K562 (cell line): ENCODE measurements around the gene MC3R. TPM values are rescaled to one million over a fixed set of nuclear protein-coding genes. Genes with fewer than 3 reads are reported as not detected.

Source experiments
- ATAC-seq: fragments of 200-7000 bp; cut with Tn5 transposase; 3 replicates; pipeline ENCODE4 v1.9.1; 2020; ENCODE audit warnings: moderate library complexity
- BruUV-seq: library from RNA; stranded (reverse); fragments of 400-500 nt; replicated peaks from 2 replicates; lab custom pipeline; 2021; lab: Mats Ljungman, UMichigan
- CTCF ChIA-PET: fragments of 300-600 bp; formaldehyde crosslinking; extraction: SDS; loops from one replicate; lab custom pipeline; 2021; ENCODE audit warnings: low intra/inter-chr PET ratio; lab: Yijun Ruan, JAX
- POLR2A ChIA-PET: fragments of 300-600, 350-650 bp; sonication (Branson Sonifier 250); formaldehyde crosslinking; extraction: SDS; loops from one replicate; lab custom pipeline; 2021; ENCODE audit warnings: antibody characterized with exemption, inconsistent platforms; lab: Yijun Ruan, JAX
- DNase-seq, 4 experiments: peaks; one replicate each; pipeline versions ENCODE4 v3.0.0 to v3.0.0-alpha.2; 2011 to 2018; ENCODE audit warnings: low spot score in 3 of 4, mixed read lengths in 3 of 4; ENCODE audit errors: extremely low read depth in 1 of 4
- FAIRE-seq: peaks from 2 replicates; lab custom pipeline; 2011; peaks lifted over from hg19 to GRCh38; lab: Jason Lieb, UNC
- H2AFZ ChIP-seq: 2 replicates; pipeline ENCODE4 v1.6.0; 2011; ENCODE audit warnings: low read depth, low read length, control low read depth, inconsistent platforms
- H3K27ac ChIP-seq: fragments of 200-600 bp; 3 replicates; pipeline ENCODE4 v1.8.0; 2011; ENCODE audit warnings: low read depth, mild to moderate bottlenecking, control low read depth, inconsistent platforms, low read length, moderate library complexity, mixed read lengths; ENCODE audit errors: extremely low read depth
- H3K27me3 ChIP-seq, 2 experiments: fragments of 300-600 bp in 1 of 2; 2 replicates in 1 of 2; 3 replicates in 1 of 2; pipeline versions ENCODE4 v1.6.0 to v1.8.0; 2011; ENCODE audit warnings: inconsistent platforms in 2 of 2, low read length in 2 of 2, mild to moderate bottlenecking in 1 of 2, mixed read lengths in 1 of 2, moderate library complexity in 1 of 2; ENCODE audit not compliant: control insufficient read depth in 2 of 2, insufficient read depth in 2 of 2
- H3K36me3 ChIP-seq: fragments of 300-600 bp; 3 replicates; pipeline ENCODE4 v1.8.0; 2011; ENCODE audit warnings: mild to moderate bottlenecking, low read length, inconsistent platforms; ENCODE audit not compliant: control insufficient read depth, insufficient read depth
- H3K4me1 ChIP-seq, 2 experiments: fragments of 200-600 bp in 1 of 2; replicated peaks in 1 of 2; 2 replicates in 1 of 2; 3 replicates in 1 of 2; pipeline versions ENCODE4 v1.5.1 to v1.8.0; 2011; ENCODE audit warnings: inconsistent platforms in 2 of 2, low read length in 2 of 2, mild to moderate bottlenecking in 1 of 2, mixed read lengths in 1 of 2, moderate library complexity in 1 of 2; ENCODE audit not compliant: control insufficient read depth in 2 of 2, insufficient read depth in 2 of 2
- H3K4me2 ChIP-seq: 2 replicates; pipeline ENCODE4 v1.6.1; 2011; ENCODE audit warnings: low read length, control low read depth, inconsistent platforms, mixed read lengths; ENCODE audit not compliant: insufficient read depth
- H3K4me3 ChIP-seq: fragments of 200-600 bp; sonication (generic), shearing (Covaris generic); 2 replicates; pipeline ENCODE4 v1.5.1; 2016; ENCODE audit warnings: control low read depth, inconsistent platforms
- H3K79me2 ChIP-seq: fragments of 200-600 bp; 3 replicates; pipeline ENCODE4 v1.8.0; 2011; ENCODE audit warnings: low read length, inconsistent platforms; ENCODE audit not compliant: control insufficient read depth, insufficient read depth
- H3K9ac ChIP-seq, 2 experiments: 2 replicates each; pipeline versions ENCODE4 v1.6.0 to v1.6.1; 2011; ENCODE audit warnings: low read depth in 2 of 2, low read length in 2 of 2, control low read depth in 1 of 2, inconsistent platforms in 1 of 2, mild to moderate bottlenecking in 1 of 2, mixed read lengths in 1 of 2; ENCODE audit not compliant: insufficient read depth in 1 of 2
- H3K9me1 ChIP-seq: one replicate; pipeline ENCODE4 v1.6.0; 2011; ENCODE audit warnings: inconsistent platforms, mild to moderate bottlenecking, low read length, moderate library complexity; ENCODE audit not compliant: control insufficient read depth, insufficient read depth
- H3K9me3 ChIP-seq: replicated peaks from 2 replicates; pipeline ENCODE4 v1.5.1; 2011; ENCODE audit warnings: low read depth, low read length, inconsistent platforms; ENCODE audit not compliant: control insufficient read depth, insufficient read depth
- H4K20me1 ChIP-seq: replicated peaks from 2 replicates; pipeline ENCODE4 v1.6.1; 2011; ENCODE audit warnings: low read length, inconsistent platforms, mixed read lengths; ENCODE audit not compliant: control insufficient read depth, insufficient read depth
- ADNP ChIP-seq: fragments of 200-800 bp; sonication (Bioruptor generic); IDR thresholded peaks from 2 replicates; pipeline ENCODE4 v1.6.1; 2016; ENCODE audit warnings: missing genetic modification characterization, missing compliant biosample characterization
- CBX8 ChIP-seq: fragments of 200-600 bp; sonication (generic); IDR thresholded peaks from 2 replicates; pipeline ENCODE4 v1.6.1; 2012; ENCODE audit warnings: borderline replicate concordance, mixed run types, low read depth, mild to moderate bottlenecking, moderate library complexity, mixed read lengths, low read length, control low read depth, inconsistent platforms; ENCODE audit not compliant: poor library complexity, severe bottlenecking; ENCODE audit errors: extremely low read depth
- DIDO1 ChIP-seq: fragments of 450-650 bp; IDR thresholded peaks from 2 replicates; pipeline ENCODE4 v1.6.1; 2016; ENCODE audit warnings: low read depth, missing biosample characterization, missing genetic modification characterization
- ELF4 ChIP-seq: fragments of 450-650 bp; formaldehyde crosslinking; IDR thresholded peaks from 2 replicates; pipeline ENCODE4 v1.4.0; 2022; ENCODE audit warnings: missing genetic modification characterization
- KDM5B ChIP-seq: fragments of 200-600 bp; sonication (generic); IDR thresholded peaks from 2 replicates; pipeline ENCODE4 v1.6.1; 2012; ENCODE audit warnings: low read depth, mild to moderate bottlenecking, moderate library complexity, low read length, control low read depth, inconsistent platforms; ENCODE audit not compliant: insufficient replicate concordance
- MCM3 ChIP-seq: fragments of 450-650 bp; IDR thresholded peaks from 2 replicates; pipeline ENCODE4 v1.6.1; 2016
- NFRKB ChIP-seq: fragments of 450-650 bp; IDR thresholded peaks from 2 replicates; pipeline ENCODE4 v1.6.1; 2016; ENCODE audit warnings: low read depth
- RFX5 ChIP-seq: IDR thresholded peaks from 2 replicates; pipeline ENCODE4 v1.6.1; 2011; ENCODE audit warnings: low read depth, mild to moderate bottlenecking, improper control_type of control experiment, low read length
- SMAD2 ChIP-seq: fragments of 150-350 bp; IDR thresholded peaks from 2 replicates; pipeline ENCODE4 v1.6.1; 2014; ENCODE audit warnings: low read depth, mild to moderate bottlenecking, low read length
- SRSF9 ChIP-seq: fragments of 200-400 bp; formaldehyde crosslinking; IDR thresholded peaks from 2 replicates; pipeline ENCODE4 v1.6.1; 2017; ENCODE audit warnings: low read depth, low read length, borderline replicate concordance
- ZBTB9 ChIP-seq: fragments of 450-650 bp; formaldehyde crosslinking; IDR thresholded peaks from 2 replicates; pipeline ENCODE4 v1.4.0; 2020; ENCODE audit warnings: mild to moderate bottlenecking, moderate library complexity
- ZNF146 ChIP-seq: IDR thresholded peaks from one replicate; pipeline ENCODE4 v1.6.1; 2018; ENCODE audit warnings: missing compliant biosample characterization; ENCODE audit not compliant: unreplicated experiment
- ZNF184 ChIP-seq: sonication (generic); formaldehyde crosslinking; IDR thresholded peaks from 2 replicates; pipeline ENCODE4 v1.5.0; 2020; ENCODE audit warnings: missing genetic modification reagents
- ZNF436 ChIP-seq: fragments of 250-450, 450-650 bp; sonication (Bioruptor Pico); formaldehyde crosslinking; IDR thresholded peaks from 2 replicates; pipeline ENCODE4 v1.7.0; 2020; ENCODE audit warnings: mild to moderate bottlenecking
- ZNF77 ChIP-seq: fragments of 250-450 bp; sonication (Bioruptor Pico); IDR thresholded peaks from 2 replicates; pipeline ENCODE4 v1.5.0; 2020
- WGBS: fragments of 100-300 bp; shearing (Covaris generic); methylation state at CpG from one replicate; pipeline ENCODE4 v1.1.6; 2016; ENCODE audit warnings: low coverage, mixed read lengths; ENCODE audit not compliant: insufficient coverage; ENCODE audit errors: missing lambda C conversion rate; 5-methylcytosine and 5-hydroxymethylcytosine counted together
- in situ Hi-C: fragments of 300-500 bp; cut with MboI; formaldehyde crosslinking; loops from 4 replicates; pipeline ENCODE4 v1.15.0; 2018; ENCODE audit warnings: inconsistent platforms, mixed read lengths
- intact Hi-C: fragments of 100-400 bp; cut with micrococcal nuclease; formaldehyde crosslinking; loops from 2 replicates; pipeline ENCODE4 v1.14.2; 2022
- polyA plus RNA-seq, 8 experiments: library from polyadenylated mRNA; depleted of rRNA in 4 of 8; stranded (reverse) in 5 of 8; unstranded in 3 of 8; fragments of >200 nt; fragmentation: Nextera tagmentation in 2 of 8; fragmentation: Illumina TruSeq in 1 of 8; extraction: Ambion mirVana in 2 of 8; extraction: Trizol in 1 of 8; gene quantifications; 2 replicates each; pipeline versions ENCODE4 v1.2.1 to v1.2.3, GENCODE V29; 2011 to 2014; ENCODE audit warnings: inconsistent platforms in 1 of 8, missing spikeins in 1 of 8
- total RNA-seq, 7 experiments: library from RNA; depleted of rRNA in 6 of 7; stranded (reverse); fragments of >200 nt in 6 of 7; fragmentation: Illumina TruSeq in 2 of 7; extraction: Trizol in 2 of 7; gene quantifications; 2 replicates each; pipeline versions ENCODE4 v1.2.1 to v1.2.3, GENCODE V29; 2011 to 2021; ENCODE audit warnings: low replicate concordance in 1 of 7
- TF ChIP-seq, protein P1 (sequence below): fragments of 250-450 bp; sonication (Bioruptor Pico); IDR thresholded peaks from 2 replicates; pipeline ENCODE4 v1.5.0; 2020; ENCODE audit warnings: mild to moderate bottlenecking
- TF ChIP-seq, protein P2 (sequence below): fragments of 250-450 bp; sonication (Bioruptor Pico); IDR thresholded peaks from 2 replicates; pipeline ENCODE4 v1.5.0; 2020; ENCODE audit warnings: mild to moderate bottlenecking, borderline replicate concordance
- TF ChIP-seq, protein P3 (sequence below): sonication (generic); formaldehyde crosslinking; IDR thresholded peaks from 2 replicates; pipeline ENCODE4 v1.8.1; 2022; ENCODE audit warnings: missing genetic modification reagents

MC3R gene
- total and polyA plus RNA-seq, 9 of the 15 experiments (the other 6 are each of a cell fraction or from before 2014, with no cell fraction given), result not detected

GRCh38 chr20:56205346-56205745 lies 43.2 kb upstream of the MC3R start:
- WGBS, result 0% methylated on average over 3 of the region's 3 CpGs
- in situ Hi-C loops, result no loop called here
- ChIA-PET CTCF (no interaction called here), POLR2A (interaction anchor here (0.6 kb wide), 1 partner anchor 163 kb away, joined by 3 read pairs; no protein-coding TSS in a partner anchor)
- intact Hi-C loops, result no loop called here
- no peaks in the 10 kb centered on the region for H3K4me1 ChIP-seq
- no peak overlapping the region for H3K4me3 ChIP-seq
- no peaks in the 10 kb centered on the region for H3K79me2 ChIP-seq
- H4K20me1 ChIP-seq, result no peaks in the 10 kb centered on the region
- no peak overlapping the region for H3K9ac ChIP-seq
- H3K27ac ChIP-seq, result no peak overlapping the region
- TF ChIP-seq RFX5 (no peak), SMAD2 (no peak), DIDO1 (tag) (no peak), ZNF436 (no peak), SRSF9 (no peak), ADNP (tag) (no peak), ZNF77 (CRISPR knock-in tag) (no peak), ZNF184 (CRISPR knock-in tag) (no peak), NFRKB (no peak), CBX8 (no peak), ZBTB9 (no peak), MCM3 (no peak), KDM5B (no peak), ELF4 (no peak), ZNF146 (CRISPR knock-in tag) (no peak)
- TF ChIP-seq, protein P1, sequence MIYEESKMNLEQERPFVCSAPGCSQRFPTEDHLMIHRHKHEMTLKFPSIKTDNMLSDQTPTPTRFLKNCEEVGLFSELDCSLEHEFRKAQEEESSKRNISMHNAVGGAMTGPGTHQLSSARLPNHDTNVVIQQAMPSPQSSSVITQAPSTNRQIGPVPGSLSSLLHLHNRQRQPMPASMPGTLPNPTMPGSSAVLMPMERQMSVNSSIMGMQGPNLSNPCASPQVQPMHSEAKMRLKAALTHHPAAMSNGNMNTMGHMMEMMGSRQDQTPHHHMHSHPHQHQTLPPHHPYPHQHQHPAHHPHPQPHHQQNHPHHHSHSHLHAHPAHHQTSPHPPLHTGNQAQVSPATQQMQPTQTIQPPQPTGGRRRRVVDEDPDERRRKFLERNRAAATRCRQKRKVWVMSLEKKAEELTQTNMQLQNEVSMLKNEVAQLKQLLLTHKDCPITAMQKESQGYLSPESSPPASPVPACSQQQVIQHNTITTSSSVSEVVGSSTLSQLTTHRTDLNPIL, result no peak
- TF ChIP-seq, protein P2, sequence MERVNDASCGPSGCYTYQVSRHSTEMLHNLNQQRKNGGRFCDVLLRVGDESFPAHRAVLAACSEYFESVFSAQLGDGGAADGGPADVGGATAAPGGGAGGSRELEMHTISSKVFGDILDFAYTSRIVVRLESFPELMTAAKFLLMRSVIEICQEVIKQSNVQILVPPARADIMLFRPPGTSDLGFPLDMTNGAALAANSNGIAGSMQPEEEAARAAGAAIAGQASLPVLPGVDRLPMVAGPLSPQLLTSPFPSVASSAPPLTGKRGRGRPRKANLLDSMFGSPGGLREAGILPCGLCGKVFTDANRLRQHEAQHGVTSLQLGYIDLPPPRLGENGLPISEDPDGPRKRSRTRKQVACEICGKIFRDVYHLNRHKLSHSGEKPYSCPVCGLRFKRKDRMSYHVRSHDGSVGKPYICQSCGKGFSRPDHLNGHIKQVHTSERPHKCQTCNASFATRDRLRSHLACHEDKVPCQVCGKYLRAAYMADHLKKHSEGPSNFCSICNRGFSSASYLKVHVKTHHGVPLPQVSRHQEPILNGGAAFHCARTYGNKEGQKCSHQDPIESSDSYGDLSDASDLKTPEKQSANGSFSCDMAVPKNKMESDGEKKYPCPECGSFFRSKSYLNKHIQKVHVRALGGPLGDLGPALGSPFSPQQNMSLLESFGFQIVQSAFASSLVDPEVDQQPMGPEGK (CRISPR knock-in tag), result no peak
- TF ChIP-seq, protein P3, sequence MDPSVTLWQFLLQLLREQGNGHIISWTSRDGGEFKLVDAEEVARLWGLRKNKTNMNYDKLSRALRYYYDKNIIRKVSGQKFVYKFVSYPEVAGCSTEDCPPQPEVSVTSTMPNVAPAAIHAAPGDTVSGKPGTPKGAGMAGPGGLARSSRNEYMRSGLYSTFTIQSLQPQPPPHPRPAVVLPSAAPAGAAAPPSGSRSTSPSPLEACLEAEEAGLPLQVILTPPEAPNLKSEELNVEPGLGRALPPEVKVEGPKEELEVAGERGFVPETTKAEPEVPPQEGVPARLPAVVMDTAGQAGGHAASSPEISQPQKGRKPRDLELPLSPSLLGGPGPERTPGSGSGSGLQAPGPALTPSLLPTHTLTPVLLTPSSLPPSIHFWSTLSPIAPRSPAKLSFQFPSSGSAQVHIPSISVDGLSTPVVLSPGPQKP, result no peak
- no peak overlapping the region for H2AFZ ChIP-seq
- no peak overlapping the region for H3K4me2 ChIP-seq
- no peaks in the 10 kb centered on the region for H3K36me3 ChIP-seq
- H3K27me3 ChIP-seq, result no peaks in the 10 kb centered on the region
- no peaks in the 10 kb centered on the region for H3K9me1 ChIP-seq
- peaks cover 4% of the 10 kb centered on the region; the same call in 1 of the 2 replicates for H3K9me3 ChIP-seq
- ATAC-seq (no peak), DNase-seq (no peak), FAIRE-seq (no peak)
- BruUV-seq, result no TSS peak
